Neural progenitor cell (in vitro differentiated cells): ENCODE data around the gene ZNF605. TPM values are rescaled to one million over a fixed set of nuclear protein-coding genes. Genes with fewer than 3 reads are reported as not detected.
A peak's percentile ranks its signal among the peaks of the same experiment; 100 is the strongest.

ENCODE experiments used
- DNase-seq: peaks from one replicate; pipeline ENCODE4 v3.0.0-alpha.2; 2016; ENCODE audit warnings: low spot score
- H2AFZ ChIP-seq: fragments of 200-600 bp; sonication (generic); replicated peaks from 2 replicates; pipeline ENCODE4 v1.6.1; 2016; ENCODE audit warnings: antibody characterized with exemption
- H3F3A ChIP-seq: fragments of 200-600 bp; sonication (generic); 2 replicates; pipeline ENCODE4 v1.6.1; 2016; ENCODE audit warnings: antibody characterized with exemption, low read depth
- H3K27ac ChIP-seq: fragments of 200-600 bp; sonication (generic); 2 replicates; pipeline ENCODE4 v1.5.1; 2016; ENCODE audit warnings: mild to moderate bottlenecking
- H3K27me3 ChIP-seq: fragments of 200-600 bp; sonication (generic); 2 replicates; pipeline ENCODE4 v1.6.1; 2016; ENCODE audit warnings: mild to moderate bottlenecking, moderate library complexity
- H3K36me3 ChIP-seq: fragments of 200-600 bp; sonication (generic); 2 replicates; pipeline ENCODE4 v1.5.1; 2016
- H3K4me1 ChIP-seq: fragments of 200-600 bp; sonication (generic); 2 replicates; pipeline ENCODE4 v1.6.1; 2016; ENCODE audit warnings: mixed run types
- H3K4me2 ChIP-seq: fragments of 200-600 bp; sonication (generic); 2 replicates; pipeline ENCODE4 v1.6.1; 2016
- H3K4me3 ChIP-seq: fragments of 200-600 bp; sonication (generic); 2 replicates; pipeline ENCODE4 v1.5.1; 2016
- H3K79me2 ChIP-seq: fragments of 200-600 bp; sonication (generic); 2 replicates; pipeline ENCODE4 v1.6.1; 2016; ENCODE audit warnings: low read depth
- H3K9ac ChIP-seq: fragments of 200-600 bp; sonication (generic); 2 replicates; pipeline ENCODE4 v1.6.1; 2016
- H3K9me3 ChIP-seq: fragments of 200-600 bp; sonication (generic); 2 replicates; pipeline ENCODE4 v1.5.1; 2016; ENCODE audit warnings: low read depth
- H4K20me1 ChIP-seq: fragments of 200-600 bp; sonication (generic); 2 replicates; pipeline ENCODE4 v1.6.1; 2016; ENCODE audit warnings: low read depth
- H3K27ac Mint-ChIP-seq: 3 replicates; pipeline ENCODE4 v1.8.0; 2021; ENCODE audit warnings: mixed read lengths
- H3K27me3 Mint-ChIP-seq: 2 replicates; pipeline ENCODE4 v1.8.0; 2022; ENCODE audit warnings: low read depth, mild to moderate bottlenecking, inconsistent platforms, moderate library complexity, mixed read lengths; ENCODE audit not compliant: insufficient read depth
- H3K36me3 Mint-ChIP-seq: 3 replicates; pipeline ENCODE4 v1.8.0; 2021; ENCODE audit warnings: mixed read lengths
- H3K4me1 Mint-ChIP-seq: 3 replicates; pipeline ENCODE4 v1.8.0; 2021; ENCODE audit warnings: mixed read lengths
- H3K4me3 Mint-ChIP-seq: 3 replicates; pipeline ENCODE4 v1.8.0; 2021; ENCODE audit warnings: mild to moderate bottlenecking, moderate library complexity, mixed read lengths
- H3K9me3 Mint-ChIP-seq: 3 replicates; pipeline ENCODE4 v1.8.0; 2020; ENCODE audit warnings: mixed read lengths
- EZH2 ChIP-seq: fragments of 200-600 bp; sonication (generic); IDR thresholded peaks from 2 replicates; pipeline ENCODE4 v1.6.1; 2017; ENCODE audit warnings: antibody characterized with exemption, mild to moderate bottlenecking, moderate library complexity
- EZH2phosphoT487 ChIP-seq: fragments of 200-600 bp; sonication (generic); IDR thresholded peaks from 2 replicates; pipeline ENCODE4 v1.6.1; 2017; ENCODE audit warnings: antibody characterized with exemption
- total RNA-seq: library from RNA; depleted of rRNA; stranded (reverse); fragments of >200 nt; gene quantifications from 2 replicates; pipeline ENCODE4 v1.2.3, GENCODE V29; 2015; ENCODE audit warnings: low replicate concordance
- TF ChIP-seq, protein P1 (sequence below): fragments of 200-600 bp; sonication (generic); IDR thresholded peaks from 2 replicates; pipeline ENCODE4 v1.5.1; 2017; ENCODE audit warnings: antibody characterized with exemption, mild to moderate bottlenecking

The ZNF605 gene
- total RNA-seq, 1 donor from 2014 or later = 28.8 TPM

DNA sequence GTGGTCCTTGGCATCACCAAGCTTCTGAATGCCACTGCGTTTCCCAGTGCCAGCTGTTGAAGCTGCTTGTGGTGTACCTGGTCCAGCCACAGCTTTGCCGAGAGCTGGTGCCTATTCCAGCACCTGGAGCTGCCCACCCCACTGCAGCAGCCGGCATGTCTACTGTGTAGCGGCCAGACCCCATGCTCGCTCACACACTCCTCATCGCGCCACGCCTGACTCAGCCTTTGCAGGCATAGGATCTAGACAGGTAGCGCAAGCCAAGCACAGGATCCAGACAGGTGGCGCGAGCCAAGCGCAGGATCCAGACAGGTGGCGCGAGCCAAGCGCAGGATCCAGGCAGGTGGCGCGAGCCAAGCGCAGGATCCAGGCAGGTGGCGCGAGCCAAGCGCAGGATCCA lies 11.6 kb upstream of the ZNF605 start:
- Histone ChIP-seq H3K36me3 (no peaks in the 10 kb centered on the region), H3K9me3 (peaks cover 9% of the 10 kb centered on the region), H3K27ac (no peak overlapping the region), H3K4me3 (no peak overlapping the region), H3K9ac (no peak overlapping the region), H3K79me2 (no peaks in the 10 kb centered on the region), H3K4me1 (no peaks in the 10 kb centered on the region), H3K4me2 (no peak overlapping the region), H4K20me1 (no peaks in the 10 kb centered on the region), H2AFZ (no peak overlapping the region), H3F3A (no peaks in the 10 kb centered on the region), H3K27me3 (no peaks in the 10 kb centered on the region)
- H3K36me3 Mint-ChIP-seq = peaks cover 21% of the 10 kb centered on the region
- no peaks in the 10 kb centered on the region for H3K4me1 Mint-ChIP-seq
- no peak for DNase-seq
- H3K4me3 Mint-ChIP-seq = no peak overlapping the region
- H3K27ac Mint-ChIP-seq = no peak overlapping the region
- H3K27me3 Mint-ChIP-seq = peaks cover 9% of the 10 kb centered on the region
- peaks cover 57% of the 10 kb centered on the region for H3K9me3 Mint-ChIP-seq
- TF ChIP-seq EZH2 = no peak
- no peak for TF ChIP-seq EZH2phosphoT487
- TF ChIP-seq, protein P1, sequence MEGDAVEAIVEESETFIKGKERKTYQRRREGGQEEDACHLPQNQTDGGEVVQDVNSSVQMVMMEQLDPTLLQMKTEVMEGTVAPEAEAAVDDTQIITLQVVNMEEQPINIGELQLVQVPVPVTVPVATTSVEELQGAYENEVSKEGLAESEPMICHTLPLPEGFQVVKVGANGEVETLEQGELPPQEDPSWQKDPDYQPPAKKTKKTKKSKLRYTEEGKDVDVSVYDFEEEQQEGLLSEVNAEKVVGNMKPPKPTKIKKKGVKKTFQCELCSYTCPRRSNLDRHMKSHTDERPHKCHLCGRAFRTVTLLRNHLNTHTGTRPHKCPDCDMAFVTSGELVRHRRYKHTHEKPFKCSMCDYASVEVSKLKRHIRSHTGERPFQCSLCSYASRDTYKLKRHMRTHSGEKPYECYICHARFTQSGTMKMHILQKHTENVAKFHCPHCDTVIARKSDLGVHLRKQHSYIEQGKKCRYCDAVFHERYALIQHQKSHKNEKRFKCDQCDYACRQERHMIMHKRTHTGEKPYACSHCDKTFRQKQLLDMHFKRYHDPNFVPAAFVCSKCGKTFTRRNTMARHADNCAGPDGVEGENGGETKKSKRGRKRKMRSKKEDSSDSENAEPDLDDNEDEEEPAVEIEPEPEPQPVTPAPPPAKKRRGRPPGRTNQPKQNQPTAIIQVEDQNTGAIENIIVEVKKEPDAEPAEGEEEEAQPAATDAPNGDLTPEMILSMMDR = no peak

DNA sequence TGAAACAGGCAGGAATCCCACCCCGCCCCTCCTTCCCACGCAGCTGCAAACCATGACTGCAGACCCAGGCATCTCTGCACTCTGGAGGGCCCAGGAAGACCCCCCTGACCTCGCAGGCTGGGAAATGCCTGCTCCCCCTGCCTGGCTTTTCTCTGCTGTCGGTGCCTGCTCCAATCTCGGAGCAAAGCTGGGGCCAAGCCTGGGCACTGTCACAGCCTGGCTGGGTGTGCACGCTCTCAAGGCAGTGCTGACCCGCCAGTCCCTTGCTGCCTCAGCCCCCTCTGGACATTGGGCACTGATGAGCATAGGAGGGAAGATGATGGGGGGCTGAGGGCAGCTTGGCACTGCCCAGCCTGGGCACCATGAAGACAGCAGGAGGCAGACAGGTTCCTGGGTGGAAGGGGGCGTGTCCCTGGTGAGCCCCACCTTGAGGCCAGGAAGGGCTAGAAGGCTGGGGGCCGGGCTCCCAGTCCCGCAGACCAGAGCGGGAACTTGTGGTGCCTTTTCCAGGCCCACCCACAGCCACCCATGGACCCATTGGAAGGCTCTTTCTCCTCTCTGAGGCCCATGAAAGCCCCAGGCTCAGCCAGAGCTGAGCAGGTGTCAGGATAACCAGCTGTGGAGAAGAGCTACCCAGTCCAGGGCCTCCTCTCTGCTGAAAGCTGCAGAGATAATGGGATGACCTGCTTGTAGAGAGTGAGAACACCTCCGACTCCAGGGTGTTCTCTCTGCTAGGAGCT lies 10.7 kb upstream of the ZNF605 start:
- peaks cover 52% of the 10 kb centered on the region for H3K9me3 Mint-ChIP-seq
- Histone ChIP-seq H3K4me3 (no peak overlapping the region), H3F3A (no peaks in the 10 kb centered on the region)

DNA sequence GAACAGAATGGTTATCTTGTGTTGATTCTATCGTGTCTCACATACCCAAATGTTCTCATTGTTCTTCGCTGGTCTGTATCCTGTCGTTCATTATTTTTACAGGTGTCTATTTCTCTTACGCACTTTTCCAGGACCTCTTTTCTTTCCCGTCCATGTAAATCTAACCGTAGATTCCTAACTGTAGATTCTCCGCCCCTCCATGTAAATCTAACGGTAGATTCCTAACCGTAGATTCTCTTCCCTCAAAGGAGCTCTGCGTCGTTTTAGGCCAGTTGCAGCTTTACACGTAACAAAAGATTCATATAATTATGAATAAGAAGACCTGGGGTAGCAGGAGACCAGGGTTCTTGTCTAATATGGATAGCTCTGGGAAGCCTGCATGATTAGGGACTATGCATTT lies 9.7 kb upstream of the ZNF605 start:
- Mint-ChIP-seq H3K27me3 (peaks cover 6% of the 10 kb centered on the region), H3K27ac (no peak overlapping the region), H3K36me3 (peaks cover 27% of the 10 kb centered on the region), H3K4me1 (no peaks in the 10 kb centered on the region), H3K9me3 (peaks cover 52% of the 10 kb centered on the region), H3K4me3 (no peak overlapping the region)
- Histone ChIP-seq H2AFZ (no peak overlapping the region), H3K79me2 (no peaks in the 10 kb centered on the region), H3K27ac (no peak overlapping the region), H3K27me3 (no peaks in the 10 kb centered on the region), H3K4me1 (no peaks in the 10 kb centered on the region), H3K36me3 (no peaks in the 10 kb centered on the region), H3K4me2 (no peak overlapping the region), H4K20me1 (no peaks in the 10 kb centered on the region), H3F3A (no peaks in the 10 kb centered on the region), H3K9ac (no peak overlapping the region), H3K9me3 (no peaks in the 10 kb centered on the region), H3K4me3 (no peak overlapping the region)
- DNase-seq = no peak
- TF ChIP-seq, protein P1 = no peak
- TF ChIP-seq EZH2 = no peak
- no peak for TF ChIP-seq EZH2phosphoT487

More for the DNA sequence above, 10.7 kb upstream of the ZNF605 start:
- no peaks in the 10 kb centered on the region for H3K4me1 ChIP-seq
- no peak for DNase-seq
- no peak overlapping the region for H2AFZ ChIP-seq
- Mint-ChIP-seq H3K4me1 (no peaks in the 10 kb centered on the region), H3K36me3 (peaks cover 24% of the 10 kb centered on the region), H3K27ac (no peak overlapping the region), H3K27me3 (peaks cover 7% of the 10 kb centered on the region), H3K4me3 (peak overlapping the region; percentile 46)
- H3K36me3 ChIP-seq = no peaks in the 10 kb centered on the region
- no peaks in the 10 kb centered on the region for H3K27me3 ChIP-seq
- no peak overlapping the region for H3K27ac ChIP-seq
- TF ChIP-seq EZH2phosphoT487 (no peak), EZH2 (no peak)
- TF ChIP-seq, protein P1 = no peak
- no peak overlapping the region for H3K4me2 ChIP-seq
- no peaks in the 10 kb centered on the region for H4K20me1 ChIP-seq
- H3K79me2 ChIP-seq = no peaks in the 10 kb centered on the region
- no peaks in the 10 kb centered on the region for H3K9me3 ChIP-seq
- H3K9ac ChIP-seq = no peak overlapping the region
